GM18517 (cell line): ENCODE measurements around the gene USP12.
A peak's percentile ranks its signal among the peaks of the same experiment; 100 is the strongest.
"Not testable (repeated sequence)": the region's sequence is repeated elsewhere in the genome, so short reads cannot be mapped to it uniquely, and the experiment has no call there.

Experiments used
- ATAC-seq: cut with Tn5 transposase; IDR thresholded peaks from one replicate; pipeline ENCODE4 v1.9.1; 2021; ENCODE audit warnings: mild to moderate bottlenecking, moderate library complexity; ENCODE audit not compliant: unreplicated experiment

The USP12 gene

DNA sequence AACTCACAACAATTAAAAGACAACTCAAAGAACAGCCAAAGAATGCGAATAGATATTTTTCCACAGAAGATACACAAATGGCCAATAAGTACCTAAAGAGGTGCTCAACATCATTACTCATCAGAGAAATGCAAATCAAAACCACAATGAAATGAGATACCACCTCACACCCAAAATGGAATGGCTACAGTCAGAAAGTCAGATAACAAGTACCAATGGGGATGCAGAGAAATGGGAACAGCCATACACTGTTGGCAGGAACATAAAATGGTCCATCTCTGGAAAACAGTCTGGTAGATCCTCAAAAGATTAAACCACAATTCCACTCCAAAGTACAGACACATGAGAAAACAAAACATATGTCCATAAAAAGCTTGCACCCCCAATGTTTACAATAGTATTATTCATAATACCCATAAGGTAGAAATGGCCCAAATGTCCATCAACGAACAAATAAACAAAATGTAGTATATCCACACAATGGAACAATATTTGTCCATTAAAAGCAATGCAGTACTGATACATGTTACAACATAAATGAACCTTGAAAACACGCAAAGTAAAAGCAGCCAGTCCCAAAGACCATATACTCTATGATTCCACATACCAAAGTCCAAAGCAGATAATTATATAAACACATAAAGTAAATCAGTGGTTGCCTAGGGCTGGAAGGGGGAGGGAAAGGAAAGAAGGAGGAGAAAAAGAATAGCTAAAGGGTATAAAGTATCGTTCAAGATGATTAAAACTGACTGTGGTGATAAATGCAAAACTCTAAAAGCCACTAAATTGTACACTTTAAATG lies 19.6 kb downstream of the USP12 start:
- ATAC-seq, result peak; percentile 46

DNA sequence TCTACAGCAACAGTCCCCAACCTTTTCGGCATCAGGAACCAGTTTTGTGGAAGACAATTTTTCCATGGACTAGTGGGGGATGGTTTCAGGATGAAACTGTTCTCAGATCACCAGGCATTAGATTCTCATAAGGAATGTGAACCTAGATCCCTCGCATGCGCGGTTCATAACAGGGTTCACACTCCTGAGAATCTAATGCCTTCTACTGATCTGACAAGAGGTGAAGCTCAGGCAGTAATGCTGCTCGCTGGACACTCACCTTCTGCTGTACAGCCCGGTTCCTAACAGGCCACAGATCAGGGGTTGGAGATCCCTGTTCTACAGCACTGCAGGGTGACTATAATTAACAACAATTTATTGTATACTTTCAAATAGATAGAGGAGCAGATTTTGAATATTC lies 21.9 kb downstream of the USP12 start:
- ATAC-seq, result no peak

DNA sequence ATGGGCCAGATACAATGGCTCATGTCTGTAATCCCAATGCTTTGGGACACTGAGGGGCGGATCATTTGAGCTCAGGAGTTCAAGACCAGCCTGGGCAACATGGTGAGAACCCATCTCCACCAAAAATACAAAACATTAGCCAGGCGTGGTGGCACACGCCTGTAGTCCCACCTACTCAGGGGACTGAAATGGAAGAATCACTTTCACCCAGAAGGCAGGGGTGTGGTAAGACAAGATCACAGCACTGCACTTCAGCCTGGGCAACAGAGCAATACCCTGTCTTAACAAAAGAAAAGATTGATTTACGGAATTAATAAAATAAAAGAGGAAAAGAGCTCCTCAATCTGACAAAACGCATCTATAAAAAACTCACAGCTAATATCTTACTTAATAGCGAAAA lies 22.7 kb downstream of the USP12 start:
- no peak for ATAC-seq

DNA sequence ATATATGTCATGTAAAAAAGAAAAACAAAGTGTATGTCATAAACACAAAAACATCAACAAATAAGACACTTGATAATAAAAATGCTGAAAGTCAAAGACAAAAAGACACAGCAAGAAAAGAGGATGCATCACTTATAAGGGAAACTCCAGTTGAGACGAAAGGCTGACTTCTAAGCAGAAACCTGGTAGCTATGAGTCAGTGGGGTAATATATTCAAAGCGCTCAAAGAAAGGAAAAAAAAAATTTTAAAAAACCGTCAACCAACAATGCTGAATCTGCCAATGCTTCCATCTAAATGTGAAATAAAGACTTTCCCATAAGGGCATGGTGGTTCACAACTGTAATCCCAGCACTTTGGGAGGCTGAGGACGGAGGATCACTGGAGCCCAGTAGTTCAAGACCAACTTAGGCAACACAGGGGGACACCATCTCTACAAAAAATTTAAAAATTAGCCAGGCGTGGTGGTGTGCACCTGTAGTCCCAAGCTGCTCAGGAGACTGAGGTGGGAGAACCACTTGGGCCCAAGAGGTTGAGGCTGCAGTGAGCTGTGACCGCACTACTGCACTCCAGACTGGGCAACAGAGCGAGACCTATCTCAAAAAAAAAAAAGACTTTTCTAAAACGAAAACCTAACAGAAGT lies 24.0 kb downstream of the USP12 start:
- ATAC-seq, result peak; percentile 52

DNA sequence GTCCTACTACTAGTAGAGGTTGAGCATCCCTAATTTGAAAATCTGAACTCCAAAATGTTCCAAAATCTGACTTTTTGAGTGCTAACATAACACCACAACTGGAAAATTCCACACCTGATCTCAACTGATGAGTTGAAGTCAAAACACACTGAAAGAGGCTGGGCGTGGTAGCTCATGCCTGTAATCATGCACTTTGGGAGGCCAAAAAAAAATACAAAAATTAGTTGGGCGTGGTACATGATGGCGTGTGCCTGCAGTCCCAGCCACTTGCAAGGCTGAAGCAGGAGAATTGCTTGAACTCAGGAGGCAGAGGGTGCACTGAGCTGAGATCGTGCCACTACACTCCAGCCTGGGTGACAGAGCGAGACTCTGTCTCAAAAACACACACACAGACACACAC lies 29.9 kb downstream of the USP12 start:
- ATAC-seq, result no peak

DNA sequence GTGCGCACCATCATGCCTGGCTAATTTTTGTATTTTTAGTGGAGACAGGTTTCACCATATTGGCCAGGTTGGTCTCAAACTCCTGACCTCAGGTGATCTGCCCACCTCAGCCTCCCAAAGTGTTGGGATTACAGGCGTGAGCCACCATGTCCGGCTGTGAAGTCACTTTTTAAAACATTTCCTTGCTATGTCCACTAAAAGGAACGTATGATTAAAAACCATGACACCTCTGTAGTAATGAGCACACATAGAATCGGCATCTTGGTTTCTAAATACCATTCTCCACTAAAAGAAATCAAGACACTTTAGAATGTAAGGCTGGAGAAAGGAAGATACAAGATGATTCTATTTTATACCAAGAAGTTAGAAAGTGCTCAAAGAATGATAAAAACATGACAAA lies 30.5 kb downstream of the USP12 start:
- not testable (repeated sequence) for ATAC-seq

DNA sequence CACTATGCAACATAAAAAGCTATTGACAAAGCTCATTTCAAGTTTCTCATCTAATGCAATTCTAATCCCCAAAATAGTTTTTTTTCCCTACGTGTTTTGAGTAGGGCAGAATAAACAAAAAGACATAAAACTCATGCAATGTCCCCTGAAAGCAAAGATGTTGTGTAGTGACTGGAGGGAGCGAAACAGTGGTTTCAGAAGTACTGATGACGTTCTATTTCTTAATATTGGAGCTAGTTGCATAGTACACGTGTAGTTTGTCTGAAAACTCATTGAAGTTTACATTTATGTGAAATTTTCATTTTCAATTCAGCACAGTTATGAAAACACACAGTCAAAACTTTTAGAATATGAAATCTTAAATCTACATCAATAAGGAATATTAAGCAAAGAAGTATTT lies 31.6 kb downstream of the USP12 start:
- ATAC-seq, result no peak

DNA sequence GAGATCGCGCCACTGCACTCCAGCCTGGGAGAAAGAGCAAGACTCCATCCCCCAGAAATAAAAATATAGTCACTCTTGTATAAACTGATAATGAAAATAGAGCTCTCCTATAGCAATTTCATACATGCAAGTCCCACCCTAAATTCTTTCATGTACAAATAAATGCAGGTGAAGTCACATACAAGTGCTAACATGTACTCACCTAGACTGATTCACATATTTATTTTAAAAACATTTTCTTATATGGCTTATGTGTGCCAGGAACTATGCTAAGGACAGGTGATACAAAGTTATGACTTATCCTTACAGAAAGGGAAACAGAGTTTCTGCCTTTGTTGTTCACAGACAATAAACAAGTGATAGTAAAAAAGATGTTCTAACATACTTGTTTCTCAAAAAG lies 32.0 kb downstream of the USP12 start:
- no peak for ATAC-seq

DNA sequence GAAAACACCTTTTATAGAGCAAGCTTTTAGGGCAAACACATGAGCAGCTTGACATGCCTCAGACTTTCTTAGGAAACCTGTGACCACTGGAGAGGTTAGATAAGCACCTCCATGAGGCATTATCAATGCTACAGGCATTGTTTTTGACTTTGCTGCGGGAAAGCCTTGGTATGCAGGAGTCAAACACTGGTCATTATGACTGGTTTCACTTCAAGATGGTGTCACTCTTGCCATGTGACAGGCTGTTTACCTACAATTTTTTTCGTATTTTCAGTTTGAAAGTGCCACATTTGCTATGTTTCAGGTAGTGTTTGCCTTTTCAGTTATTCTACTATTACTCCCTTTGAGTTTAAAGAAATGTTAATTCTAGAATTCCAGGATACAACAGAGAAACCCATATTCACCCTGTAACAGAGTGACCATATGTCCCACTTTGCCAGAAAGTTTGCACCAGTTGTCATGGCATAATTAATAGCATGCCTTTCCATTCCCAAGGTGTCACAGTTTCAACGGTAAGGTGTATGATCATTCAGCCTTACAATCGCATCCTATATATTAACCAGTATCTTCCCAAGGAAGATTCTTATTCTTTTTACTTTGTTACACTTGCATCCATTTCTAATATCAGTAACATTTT lies 33.0 kb downstream of the USP12 start:
- ATAC-seq, result no peak

DNA sequence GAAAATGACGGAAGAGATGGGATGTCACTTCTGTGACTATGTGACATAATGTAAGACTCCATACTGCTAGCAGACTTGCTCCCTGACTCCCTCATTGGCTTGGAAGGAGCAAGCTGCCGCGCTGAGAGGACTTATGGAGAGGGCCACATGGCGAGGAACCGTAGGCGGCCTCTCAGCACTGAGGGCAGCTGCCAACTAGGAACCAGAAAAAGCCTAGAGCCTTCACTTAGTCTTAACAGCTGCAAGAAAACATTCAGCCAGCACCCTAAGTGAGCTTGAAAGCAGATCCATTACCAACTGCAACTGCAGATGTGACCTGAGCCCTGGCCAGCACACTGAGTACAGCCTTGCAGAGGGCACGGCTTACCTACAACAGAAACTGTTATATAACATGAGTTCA lies 33.9 kb downstream of the USP12 start:
- no peak for ATAC-seq

DNA sequence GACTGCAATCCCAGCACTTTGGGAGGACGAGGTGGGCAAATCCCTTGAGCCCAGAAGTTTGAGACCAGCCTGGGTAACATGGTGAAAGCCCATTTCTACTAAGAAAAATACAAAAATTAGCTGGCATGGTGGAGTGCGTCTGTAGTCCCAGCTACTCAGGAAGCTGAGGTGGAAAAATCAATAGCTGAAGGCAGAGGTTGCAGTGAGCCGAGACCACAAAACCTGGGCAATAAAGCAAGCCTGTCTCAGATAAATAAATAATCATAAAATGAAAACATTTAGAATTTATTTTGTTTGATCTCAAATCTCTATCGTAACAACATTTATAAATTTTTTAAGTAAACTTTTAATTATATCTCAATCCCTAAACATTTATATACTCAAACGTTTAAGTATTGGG lies 36.6 kb downstream of the USP12 start:
- no peak for ATAC-seq

DNA sequence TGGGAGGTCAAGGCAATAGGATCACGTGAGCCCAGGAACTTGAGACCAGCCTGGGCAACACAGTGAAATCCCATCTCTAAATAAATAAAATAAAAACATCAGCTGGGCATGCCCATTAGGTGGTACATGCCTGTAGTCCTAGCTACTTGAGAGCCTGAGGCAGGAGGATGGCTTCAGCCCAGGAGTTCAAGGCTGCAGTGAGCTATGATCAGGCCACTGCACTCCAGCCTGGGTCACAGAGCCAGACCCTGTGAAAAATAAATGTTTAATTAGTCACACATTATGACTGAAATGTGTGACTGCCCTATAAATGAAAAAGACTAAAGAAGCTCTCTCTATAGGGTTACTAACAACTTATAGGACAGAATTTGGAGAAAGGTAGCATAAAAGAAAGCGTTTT lies 37.7 kb downstream of the USP12 start:
- no peak for ATAC-seq

DNA sequence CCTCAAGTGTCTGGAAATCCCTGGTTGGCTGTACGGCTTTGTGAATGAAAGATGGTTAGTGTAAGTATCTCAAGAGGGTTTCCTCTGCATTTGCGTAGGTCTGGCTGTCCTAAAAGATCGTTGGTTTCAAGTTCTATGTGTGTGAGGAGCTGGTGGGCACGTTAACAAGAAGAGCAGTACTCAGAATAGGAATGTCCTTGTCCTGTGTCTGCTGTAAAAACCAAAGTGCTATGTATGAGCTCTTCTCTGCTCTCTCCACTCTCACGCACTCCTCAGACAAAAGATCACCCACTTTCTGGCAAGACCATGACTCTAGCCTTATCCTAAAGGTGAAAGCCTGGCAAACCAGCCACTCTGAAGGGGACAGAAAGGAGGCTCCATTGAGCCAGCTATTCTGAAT lies 39.1 kb downstream of the USP12 start:
- ATAC-seq, result peak; percentile 34

DNA sequence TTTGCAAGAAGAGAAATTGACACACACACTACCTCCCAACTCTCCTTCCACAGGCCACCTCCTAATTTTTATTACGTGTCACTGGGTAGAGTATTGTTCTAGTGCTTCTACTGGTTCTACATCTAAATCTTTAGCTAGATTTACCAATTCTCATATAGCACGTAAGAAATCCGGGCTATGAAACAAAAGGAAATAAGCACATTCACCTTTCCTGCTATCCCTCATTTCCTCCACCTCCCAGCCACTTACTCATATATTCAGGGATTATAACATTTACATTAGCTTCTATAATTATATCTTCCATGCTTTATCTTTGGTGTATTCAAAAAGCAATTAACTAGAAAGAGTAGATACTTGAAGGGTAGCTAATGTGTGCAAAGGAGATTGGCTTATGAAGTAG lies 39.7 kb downstream of the USP12 start:
- no peak for ATAC-seq

DNA sequence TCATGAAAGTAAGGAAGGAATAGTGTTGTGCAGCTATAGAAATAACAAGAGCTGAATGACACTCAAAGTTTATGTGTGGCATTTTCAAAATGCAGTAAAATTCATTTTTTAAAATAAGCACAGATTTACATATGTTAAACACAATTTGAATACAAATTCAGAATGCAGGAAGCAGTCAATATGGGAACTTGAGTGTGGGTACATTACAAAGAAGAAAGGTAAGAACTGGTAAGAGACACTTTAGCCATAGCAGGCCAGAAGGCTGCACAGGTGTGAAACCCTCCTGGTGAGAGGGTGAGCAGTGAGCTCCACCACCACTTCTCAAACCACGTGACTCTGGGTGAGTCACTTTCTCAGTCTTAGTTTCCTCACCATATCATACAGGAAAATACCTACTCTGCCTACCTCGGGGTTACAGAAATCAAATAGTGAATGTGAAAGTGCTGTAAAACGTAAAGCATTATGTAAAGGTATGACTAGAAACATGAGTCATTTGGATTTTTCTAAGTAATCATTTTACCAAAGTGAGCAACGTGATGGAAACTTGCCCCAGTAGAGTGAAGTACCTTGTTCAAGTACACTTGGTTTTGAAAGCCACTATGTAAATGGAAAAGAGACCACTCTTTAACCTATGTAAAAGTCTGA lies 40.5 kb downstream of the USP12 start:
- peak; percentile 87 for ATAC-seq

DNA sequence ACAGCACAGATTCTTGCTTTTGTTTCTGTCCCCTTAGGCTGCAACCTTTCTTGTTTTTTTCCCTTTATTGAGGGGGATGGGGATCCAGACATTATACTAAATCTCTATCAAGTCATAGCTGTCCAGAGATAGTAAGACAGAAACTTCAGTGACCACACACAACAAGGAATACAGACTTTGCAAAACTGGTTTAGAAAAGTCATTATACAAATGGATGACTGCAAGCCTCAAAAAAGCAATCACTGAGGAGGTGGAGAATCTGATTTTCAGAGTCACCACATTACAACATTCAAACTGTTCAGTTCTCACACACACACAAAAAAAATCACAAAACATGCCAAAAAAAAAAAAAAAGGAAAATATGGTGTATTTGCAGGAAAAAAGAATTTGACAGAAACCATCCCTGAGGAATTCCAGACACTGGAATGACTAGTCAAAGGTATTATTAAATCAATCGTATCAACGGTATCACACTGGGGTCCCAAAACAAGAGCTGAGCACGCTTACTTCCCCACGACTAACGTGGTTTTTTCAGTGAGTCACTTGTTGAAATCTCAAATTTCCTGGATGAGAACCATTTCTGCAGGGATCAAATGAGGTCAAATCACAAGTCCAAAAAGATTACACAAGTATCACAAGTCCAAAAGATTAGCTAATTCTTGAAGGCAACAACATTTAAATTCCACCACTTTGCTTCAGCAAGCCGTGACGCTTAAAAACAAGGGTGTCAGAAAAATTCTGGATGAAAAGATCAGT lies 41.2 kb downstream of the USP12 start:
- no peak for ATAC-seq

DNA sequence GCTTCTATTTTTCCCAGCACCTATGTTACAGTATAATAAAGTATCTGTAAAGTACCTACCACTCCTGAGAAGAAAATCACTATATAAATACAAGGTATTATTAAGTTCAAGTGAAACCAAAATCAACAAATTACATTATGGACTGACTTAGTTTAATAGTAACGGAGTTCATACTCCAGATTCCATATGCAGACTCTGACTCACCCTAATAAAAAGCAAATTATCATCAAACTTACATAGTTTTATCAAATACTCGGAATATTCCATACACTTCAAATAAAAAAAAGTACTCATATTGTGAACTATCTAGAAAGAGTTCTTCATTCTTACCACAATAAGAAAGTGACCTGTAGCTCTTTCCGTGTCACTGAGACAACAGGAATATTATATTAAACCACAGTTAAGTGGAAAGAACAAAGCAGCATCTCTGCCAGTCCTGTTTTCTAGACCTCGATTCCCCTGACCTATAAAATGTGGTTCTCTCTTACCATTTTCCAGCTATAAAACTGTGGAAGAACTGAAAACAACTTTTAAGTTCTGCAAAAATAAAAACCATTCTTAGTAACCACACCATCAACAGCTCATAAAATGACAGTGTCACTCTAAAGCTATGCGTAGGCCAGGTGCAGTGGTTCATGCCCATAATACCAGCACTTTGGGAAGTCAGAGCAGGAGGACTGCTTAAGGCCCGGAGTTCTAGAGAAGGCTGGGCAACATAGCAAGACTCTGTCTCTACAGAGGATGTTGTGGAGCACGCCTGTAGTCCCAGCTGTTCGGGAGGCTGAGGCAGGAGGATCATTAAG lies 42.6 kb downstream of the USP12 start:
- ATAC-seq, result no peak

DNA sequence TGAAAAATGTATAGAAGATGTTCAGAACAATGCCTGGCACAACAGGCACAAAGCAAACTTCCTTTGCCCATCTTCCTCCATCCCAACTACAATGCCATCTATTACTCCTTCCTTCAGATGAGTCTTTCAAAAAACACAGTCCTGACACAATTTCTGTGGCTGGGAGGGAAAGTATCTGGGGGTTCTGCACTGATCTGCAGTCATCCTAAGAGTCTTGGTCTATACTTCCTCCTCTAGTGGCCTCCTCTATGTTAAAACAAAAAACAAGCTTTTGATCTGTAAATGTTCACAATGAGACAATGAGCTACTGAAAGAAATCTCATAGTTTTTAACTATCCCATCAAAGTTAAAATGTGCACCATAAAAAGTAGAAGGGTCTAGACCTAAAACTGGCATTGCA lies 44.8 kb downstream of the USP12 start:
- ATAC-seq, result no peak

DNA sequence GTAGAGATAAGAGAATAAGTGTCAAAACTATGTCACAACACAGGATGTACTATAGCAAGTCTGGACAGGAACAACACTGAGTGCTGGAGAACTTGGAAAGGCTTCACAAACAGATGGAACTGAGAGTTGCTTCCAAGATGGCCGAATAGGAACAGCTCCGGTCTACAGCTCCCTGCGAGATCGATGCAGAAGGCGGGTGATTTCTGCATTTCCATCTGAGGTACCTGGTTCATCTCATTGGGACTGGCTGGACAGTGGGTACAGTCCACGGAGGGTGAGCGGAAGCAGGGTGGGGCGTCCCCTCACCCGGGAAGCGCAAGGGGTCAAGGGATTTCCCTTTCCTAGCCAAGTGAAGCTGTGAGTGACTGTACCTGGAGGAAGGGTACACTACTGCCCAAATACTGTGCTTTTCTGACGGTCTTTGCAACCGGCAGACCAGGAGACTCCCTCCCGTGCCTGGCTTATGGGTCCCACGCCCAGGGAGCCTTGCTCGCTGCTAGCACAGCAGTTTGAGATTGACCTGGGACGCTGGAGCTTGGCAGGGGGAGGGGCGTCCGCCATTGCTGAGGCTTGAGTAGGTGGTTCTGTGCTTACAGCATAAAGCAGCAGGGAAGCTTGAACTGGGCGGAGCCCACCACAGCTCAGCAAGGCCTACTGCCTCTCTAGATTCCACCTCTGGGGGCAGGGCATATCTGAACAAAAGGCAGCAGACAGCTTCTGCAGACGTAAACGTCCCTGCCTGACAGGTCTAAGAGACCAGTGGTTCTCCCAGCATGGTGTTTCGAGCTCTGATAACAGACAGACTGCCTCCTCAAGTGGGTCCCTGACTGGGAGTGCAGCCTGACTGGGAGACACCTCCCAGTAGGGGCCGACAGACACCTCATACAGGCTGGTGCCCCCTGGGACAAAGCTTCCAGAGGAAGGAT lies 46.0 kb downstream of the USP12 start:
- ATAC-seq, result no peak
